PC-3 (cell line): ENCODE results near the gene RAC3. TPM values are rescaled to one million over a fixed set of nuclear protein-coding genes. Genes with fewer than 3 reads are reported as not detected.

Source experiments
- ATAC-seq: fragments of 200-7000 bp; cut with Tn5 transposase; 2 replicates; pipeline ENCODE4 v1.9.1; 2020; ENCODE audit warnings: mild to moderate bottlenecking, moderate library complexity
- BruUV-seq: library from RNA; stranded (reverse); fragments of 400-500 nt; replicated peaks from 2 replicates; lab custom pipeline; 2021; lab: Mats Ljungman, UMichigan
- CTCF ChIA-PET: fragments of 300-600 bp; sonication (Branson Sonifier 250); formaldehyde crosslinking; loops from one replicate; lab custom pipeline; 2022; ENCODE audit warnings: antibody characterized with exemption; lab: Charles Lee
- POLR2A ChIA-PET: fragments of 300-600 bp; sonication (Branson Sonifier 250); formaldehyde crosslinking; loops from one replicate; lab custom pipeline; 2022; ENCODE audit warnings: antibody characterized with exemption; ENCODE audit not compliant: unreplicated experiment; lab: Charles Lee
- DNase-seq: peaks from one replicate; pipeline ENCODE4 v3.0.0-alpha.2; 2015
- H2AFZ ChIP-seq: fragments of 300-600 bp; sonication (generic); 2 replicates; pipeline ENCODE4 v1.6.0; 2016; ENCODE audit warnings: antibody characterized with exemption, low read length
- H3F3A ChIP-seq: fragments of 300-600 bp; sonication (generic); one replicate; pipeline ENCODE4 v1.6.0; 2017; ENCODE audit warnings: antibody characterized with exemption, low read length, control low read depth, mild to moderate bottlenecking; ENCODE audit not compliant: unreplicated experiment
- H3K27ac ChIP-seq: fragments of 300-600 bp; sonication (generic); 2 replicates; pipeline ENCODE4 v1.5.1; 2016; ENCODE audit warnings: mild to moderate bottlenecking, low read length
- H3K27me3 ChIP-seq: fragments of 300-600 bp; sonication (generic); 2 replicates; pipeline ENCODE4 v1.6.1; 2016; ENCODE audit warnings: low read length, mixed read lengths
- H3K36me3 ChIP-seq: fragments of 300-600 bp; sonication (generic); 2 replicates; pipeline ENCODE4 v1.6.1; 2016; ENCODE audit warnings: low read depth, mixed run types, low read length, mixed read lengths
- H3K4me1 ChIP-seq: fragments of 300-600 bp; sonication (generic); 2 replicates; pipeline ENCODE4 v1.5.1; 2016; ENCODE audit warnings: low read length; ENCODE audit not compliant: insufficient read depth
- H3K4me2 ChIP-seq: fragments of 300-600 bp; sonication (generic); 2 replicates; pipeline ENCODE4 v1.6.0; 2016; ENCODE audit warnings: low read length
- H3K4me3 ChIP-seq: fragments of 300-600 bp; sonication (generic); 2 replicates; pipeline ENCODE4 v1.5.1; 2016; ENCODE audit warnings: mild to moderate bottlenecking, low read length, mixed read lengths
- H3K79me2 ChIP-seq: fragments of 300-600 bp; sonication (generic); 2 replicates; pipeline ENCODE4 v1.6.1; 2017; ENCODE audit warnings: low read length, mixed read lengths
- H3K9ac ChIP-seq: fragments of 300-600 bp; sonication (generic); 2 replicates; pipeline ENCODE4 v1.6.0; 2016; ENCODE audit warnings: mild to moderate bottlenecking, low read length
- H3K9me2 ChIP-seq: fragments of 300-600 bp; sonication (generic); replicated peaks from 2 replicates; pipeline ENCODE4 v1.6.1; 2016; ENCODE audit warnings: mixed run types, low read length, mixed read lengths
- H3K9me3 ChIP-seq: fragments of 300-600 bp; sonication (generic); 2 replicates; pipeline ENCODE4 v1.6.1; 2016; ENCODE audit warnings: low read length, mixed read lengths
- H4K20me1 ChIP-seq: fragments of 300-600 bp; sonication (generic); 2 replicates; pipeline ENCODE4 v1.6.1; 2016; ENCODE audit warnings: low read length, mixed read lengths
- EZH2 ChIP-seq: fragments of 300-600 bp; sonication (generic); IDR thresholded peaks from one replicate; pipeline ENCODE4 v1.6.1; 2017; ENCODE audit warnings: antibody characterized with exemption, mild to moderate bottlenecking, low read length; ENCODE audit not compliant: unreplicated experiment
- EZH2phosphoT487 ChIP-seq: fragments of 300-600 bp; sonication (generic); IDR thresholded peaks from 2 replicates; pipeline ENCODE4 v1.6.1; 2018; ENCODE audit warnings: mild to moderate bottlenecking, antibody characterized with exemption, low read length, borderline replicate concordance
- intact Hi-C: fragments of 100-400 bp; cut with micrococcal nuclease; formaldehyde crosslinking; loops from 2 replicates; pipeline ENCODE4 v1.9.0; 2023
- total RNA-seq: library from RNA; depleted of rRNA; stranded (reverse); fragments of >200 nt; gene quantifications from 2 replicates; pipeline ENCODE4 v1.2.3, GENCODE V29; 2014
- TF ChIP-seq, protein P1 (sequence below): fragments of 300-600 bp; sonication (generic); conservative IDR thresholded peaks from 2 replicates; pipeline ENCODE4 v1.5.1; 2017; ENCODE audit warnings: antibody characterized with exemption, low read depth, mild to moderate bottlenecking, low read length

RAC3 gene
- total RNA-seq, 1 experiment from 2014 or later: 52.2 TPM

DNA sequence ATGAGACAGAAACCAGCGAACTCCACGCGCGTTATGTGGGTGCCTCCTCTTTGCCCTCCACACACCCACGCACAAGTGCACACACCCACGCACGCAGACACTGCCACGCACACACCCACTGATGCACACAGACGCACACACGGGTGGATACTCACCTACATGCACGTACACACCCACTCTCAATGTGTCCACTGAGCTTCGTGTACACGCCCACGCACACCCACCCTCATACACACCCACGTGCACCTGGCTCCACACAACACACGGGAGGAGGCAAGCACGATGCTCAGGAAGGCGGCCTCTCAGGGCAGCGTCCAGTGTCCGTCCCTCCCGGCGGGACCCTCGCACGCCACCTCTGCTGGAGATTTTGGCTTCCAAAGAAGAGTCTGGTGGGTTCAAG is 15.9 kb downstream of the RAC3 start:
- TF ChIP-seq, protein P1, sequence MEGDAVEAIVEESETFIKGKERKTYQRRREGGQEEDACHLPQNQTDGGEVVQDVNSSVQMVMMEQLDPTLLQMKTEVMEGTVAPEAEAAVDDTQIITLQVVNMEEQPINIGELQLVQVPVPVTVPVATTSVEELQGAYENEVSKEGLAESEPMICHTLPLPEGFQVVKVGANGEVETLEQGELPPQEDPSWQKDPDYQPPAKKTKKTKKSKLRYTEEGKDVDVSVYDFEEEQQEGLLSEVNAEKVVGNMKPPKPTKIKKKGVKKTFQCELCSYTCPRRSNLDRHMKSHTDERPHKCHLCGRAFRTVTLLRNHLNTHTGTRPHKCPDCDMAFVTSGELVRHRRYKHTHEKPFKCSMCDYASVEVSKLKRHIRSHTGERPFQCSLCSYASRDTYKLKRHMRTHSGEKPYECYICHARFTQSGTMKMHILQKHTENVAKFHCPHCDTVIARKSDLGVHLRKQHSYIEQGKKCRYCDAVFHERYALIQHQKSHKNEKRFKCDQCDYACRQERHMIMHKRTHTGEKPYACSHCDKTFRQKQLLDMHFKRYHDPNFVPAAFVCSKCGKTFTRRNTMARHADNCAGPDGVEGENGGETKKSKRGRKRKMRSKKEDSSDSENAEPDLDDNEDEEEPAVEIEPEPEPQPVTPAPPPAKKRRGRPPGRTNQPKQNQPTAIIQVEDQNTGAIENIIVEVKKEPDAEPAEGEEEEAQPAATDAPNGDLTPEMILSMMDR: no peak
- TF ChIP-seq EZH2phosphoT487 (no peak), EZH2 (no peak)
- Histone ChIP-seq H2AFZ (no peak overlapping the region), H3F3A (no peaks in the 10 kb centered on the region), H4K20me1 (no peaks in the 10 kb centered on the region), H3K79me2 (peaks cover 13% of the 10 kb centered on the region), H3K9me3 (no peaks in the 10 kb centered on the region), H3K9ac (no peak overlapping the region), H3K27me3 (no peaks in the 10 kb centered on the region), H3K27ac (no peak overlapping the region), H3K36me3 (no peaks in the 10 kb centered on the region; the same call in 1 of the 2 replicates), H3K4me3 (no peak overlapping the region), H3K9me2 (no peaks in the 10 kb centered on the region), H3K4me2 (no peak overlapping the region), H3K4me1 (no peaks in the 10 kb centered on the region; the same call in 1 of the 2 replicates)
- no peak for ATAC-seq
- CTCF ChIA-PET: no interaction called here
- intact Hi-C loops: no loop called here
- DNase-seq: no peak
- no TSS peak for BruUV-seq
- POLR2A ChIA-PET: interaction anchor here (0.7 kb wide), 1 partner anchor 1017 kb away, joined by 6 read pairs; no protein-coding TSS in a partner anchor

DNA sequence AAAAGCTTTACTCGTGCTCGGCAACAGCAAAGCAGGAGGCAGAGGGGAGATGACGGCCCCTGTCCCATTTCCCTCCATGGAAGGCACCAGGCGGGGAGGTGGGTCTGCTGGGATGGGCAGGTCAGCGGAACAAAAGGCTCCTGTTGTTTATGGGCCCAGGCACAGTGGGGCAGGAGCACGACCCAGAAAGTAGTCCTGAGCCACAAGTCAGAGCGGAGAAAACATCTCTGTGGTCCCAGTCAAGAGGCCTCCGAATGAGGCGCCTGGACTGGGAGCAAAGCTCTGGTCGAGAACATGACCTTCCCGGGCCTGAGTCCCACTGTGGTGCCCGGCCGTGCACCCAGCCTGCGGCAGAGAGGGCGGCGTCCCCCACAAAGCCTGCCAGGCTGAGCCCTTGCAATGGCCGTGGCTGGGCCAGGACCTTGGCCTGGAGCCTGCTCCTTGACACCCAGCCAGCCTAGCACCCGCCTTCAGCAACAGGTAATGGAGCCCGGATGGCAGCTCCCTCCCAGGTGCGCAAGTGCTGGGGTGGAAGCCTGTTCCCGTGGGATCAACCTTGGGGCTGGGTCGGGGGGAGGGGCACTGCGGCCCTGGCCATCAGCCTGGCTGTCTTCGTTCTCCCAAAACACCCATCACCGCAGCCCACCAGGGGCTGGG is 16.6 kb downstream of the RAC3 start:
- TF ChIP-seq EZH2phosphoT487: no peak
- TF ChIP-seq EZH2: no peak
- H3K9ac ChIP-seq: no peak overlapping the region
- intact Hi-C loops: no loop called here
- DNase-seq: no peak
- H3K4me2 ChIP-seq: no peak overlapping the region
- H3K36me3 ChIP-seq: no peaks in the 10 kb centered on the region; the same call in 1 of the 2 replicates
- no peak overlapping the region for H3K27ac ChIP-seq
- H3K9me2 ChIP-seq: no peaks in the 10 kb centered on the region
- no peak for ATAC-seq
- BruUV-seq: no TSS peak
- H3K9me3 ChIP-seq: no peaks in the 10 kb centered on the region
- H3K79me2 ChIP-seq: peaks cover 19% of the 10 kb centered on the region
- H3F3A ChIP-seq: no peaks in the 10 kb centered on the region
- ChIA-PET POLR2A (interaction anchor here (0.7 kb wide), 1 partner anchor 1018 kb away, joined by 6 read pairs; no protein-coding TSS in a partner anchor), CTCF (no interaction called here)
- H2AFZ ChIP-seq: no peak overlapping the region
- H3K4me1 ChIP-seq: peaks cover 4% of the 10 kb centered on the region; the same call in 1 of the 2 replicates
- H4K20me1 ChIP-seq: no peaks in the 10 kb centered on the region
- no peaks in the 10 kb centered on the region for H3K27me3 ChIP-seq
- no peak overlapping the region for H3K4me3 ChIP-seq

DNA sequence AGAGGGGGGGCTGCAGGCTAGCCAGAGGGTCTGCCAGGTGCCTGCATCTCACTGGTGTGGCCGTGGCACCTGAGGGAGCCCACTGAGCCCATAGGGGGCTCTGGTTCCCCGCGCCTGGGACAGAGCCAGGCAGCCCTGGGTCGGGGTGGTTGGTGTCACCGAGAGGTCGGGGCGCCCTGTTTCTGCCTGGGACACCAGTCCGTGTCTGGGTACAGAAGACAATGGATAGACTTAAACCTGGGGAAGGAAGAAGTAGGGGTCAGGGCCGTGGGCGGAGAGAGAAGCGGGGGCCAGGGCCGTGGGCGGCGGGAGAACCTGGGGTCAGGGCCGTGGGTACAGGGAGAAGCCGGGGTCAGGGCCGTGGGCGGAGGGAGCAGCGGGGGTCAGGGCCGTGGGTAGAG is 17.1 kb downstream of the RAC3 start:
- TF ChIP-seq, protein P1: no peak
- TF ChIP-seq EZH2: no peak
- TF ChIP-seq EZH2phosphoT487: no peak
- intact Hi-C loops: no loop called here
- H4K20me1 ChIP-seq: no peaks in the 10 kb centered on the region
- DNase-seq (no peak), ATAC-seq (no peak)
- no peak overlapping the region for H3K4me3 ChIP-seq
- no peaks in the 10 kb centered on the region for H3K9me2 ChIP-seq
- ChIA-PET CTCF (no interaction called here), POLR2A (no interaction called here)
- peaks cover 24% of the 10 kb centered on the region for H3K79me2 ChIP-seq
- H3K27me3 ChIP-seq: no peaks in the 10 kb centered on the region
- no peak overlapping the region for H2AFZ ChIP-seq
- H3K36me3 ChIP-seq: no peaks in the 10 kb centered on the region; the same call in 1 of the 2 replicates
- H3K4me2 ChIP-seq: no peak overlapping the region
- H3K4me1 ChIP-seq: peaks cover 8% of the 10 kb centered on the region; the same call in 1 of the 2 replicates
- BruUV-seq: no TSS peak
- H3K27ac ChIP-seq: no peak overlapping the region
- no peak overlapping the region for H3K9ac ChIP-seq
- no peaks in the 10 kb centered on the region for H3K9me3 ChIP-seq
- H3F3A ChIP-seq: no peaks in the 10 kb centered on the region
